H9 (cell line): ENCODE data around the gene CRYBA2. TPM values are rescaled to one million over a fixed set of nuclear protein-coding genes. Genes with fewer than 3 reads are reported as not detected.

Source experiments
- DNase-seq: peaks from one replicate; pipeline ENCODE4 v3.0.0-alpha.2; 2017
- H2AFZ ChIP-seq: one replicate; pipeline ENCODE4 v1.6.1; 2013; ENCODE audit warnings: mild to moderate bottlenecking, low read length, control low read depth, moderate library complexity
- H2AK5ac ChIP-seq: 2 replicates; pipeline ENCODE4 v1.6.1; 2013; ENCODE audit warnings: low read length, control low read depth, mixed read lengths; ENCODE audit not compliant: insufficient read length
- H2BK120ac ChIP-seq: one replicate; pipeline ENCODE4 v1.6.1; 2013; ENCODE audit warnings: low read depth, mild to moderate bottlenecking, low read length, control low read depth, inconsistent platforms; ENCODE audit not compliant: poor library complexity, severe bottlenecking
- H2BK12ac ChIP-seq: 2 replicates; pipeline ENCODE4 v1.6.1; 2013; ENCODE audit warnings: low read length, control low read depth, mixed read lengths, low read depth; ENCODE audit not compliant: insufficient read length
- H2BK15ac ChIP-seq: 2 replicates; pipeline ENCODE4 v1.6.1; 2013; ENCODE audit warnings: low read depth, low read length, control low read depth
- H2BK20ac ChIP-seq: one replicate; pipeline ENCODE4 v1.6.1; 2013; ENCODE audit warnings: low read depth, mild to moderate bottlenecking, low read length, control low read depth, inconsistent platforms; ENCODE audit not compliant: poor library complexity, severe bottlenecking
- H2BK5ac ChIP-seq: 2 replicates; pipeline ENCODE4 v1.6.1; 2013; ENCODE audit warnings: low read length, control low read depth, mixed read lengths; ENCODE audit not compliant: insufficient read length
- H3K14ac ChIP-seq: 2 replicates; pipeline ENCODE4 v1.6.1; 2013; ENCODE audit warnings: low read length, control low read depth; ENCODE audit not compliant: insufficient read depth
- H3K18ac ChIP-seq: 2 replicates; pipeline ENCODE4 v1.6.1; 2013; ENCODE audit warnings: low read depth, mild to moderate bottlenecking, mixed read lengths, low read length, control low read depth; ENCODE audit not compliant: insufficient read length
- H3K23ac ChIP-seq: 2 replicates; pipeline ENCODE4 v1.6.1; 2013; ENCODE audit warnings: low read length, control low read depth, mixed read lengths, low read depth; ENCODE audit not compliant: insufficient read length
- H3K23me2 ChIP-seq: 2 replicates; pipeline ENCODE4 v1.6.1; 2013; ENCODE audit warnings: low read depth, mild to moderate bottlenecking, mixed read lengths, low read length, control low read depth; ENCODE audit not compliant: insufficient read length, poor library complexity, severe bottlenecking
- H3K27ac ChIP-seq: 2 replicates; pipeline ENCODE4 v1.5.1; 2013; ENCODE audit warnings: low read length, control low read depth, mixed read lengths, low read depth; ENCODE audit not compliant: insufficient read length
- H3K27me3 ChIP-seq: 2 replicates; pipeline ENCODE4 v1.6.1; 2013; ENCODE audit warnings: low read length, control low read depth, inconsistent platforms; ENCODE audit not compliant: insufficient read depth
- H3K4ac ChIP-seq: 2 replicates; pipeline ENCODE4 v1.6.1; 2013; ENCODE audit warnings: low read depth, mild to moderate bottlenecking, control low read depth, inconsistent platforms, low read length, moderate library complexity
- H3K4me1 ChIP-seq: 2 replicates; pipeline ENCODE4 v1.6.1; 2013; ENCODE audit warnings: low read length, control low read depth, inconsistent platforms; ENCODE audit not compliant: insufficient read depth
- H3K4me2 ChIP-seq: 2 replicates; pipeline ENCODE4 v1.6.1; 2013; ENCODE audit warnings: low read length, control low read depth, mixed read lengths; ENCODE audit not compliant: insufficient read length, insufficient read depth
- H3K56ac ChIP-seq: 2 replicates; pipeline ENCODE4 v1.6.1; 2013; ENCODE audit warnings: low read depth, mild to moderate bottlenecking, mixed read lengths, low read length, control low read depth; ENCODE audit not compliant: insufficient read length
- H3K79me1 ChIP-seq: 2 replicates; pipeline ENCODE4 v1.6.1; 2013; ENCODE audit warnings: low read depth, mild to moderate bottlenecking, moderate library complexity, low read length, control low read depth, inconsistent platforms; ENCODE audit not compliant: insufficient read depth, poor library complexity, severe bottlenecking
- H3K79me2 ChIP-seq: 2 replicates; pipeline ENCODE4 v1.6.1; 2013; ENCODE audit warnings: low read length, control low read depth, inconsistent platforms; ENCODE audit not compliant: insufficient read depth
- H3K9ac ChIP-seq: 2 replicates; pipeline ENCODE4 v1.6.1; 2013; ENCODE audit warnings: low read length, control low read depth, mixed read lengths; ENCODE audit not compliant: insufficient read length; ENCODE audit errors: extremely low read depth
- H3K9me3 ChIP-seq: one replicate; pipeline ENCODE4 v1.6.1; 2013; ENCODE audit warnings: low read depth, low read length, inconsistent platforms; ENCODE audit not compliant: control insufficient read depth
- H3T11ph ChIP-seq: one replicate; pipeline ENCODE4 v1.6.1; 2013; ENCODE audit warnings: mild to moderate bottlenecking, low read length, control low read depth, inconsistent platforms
- H4K20me1 ChIP-seq: one replicate; pipeline ENCODE4 v1.6.1; 2013; ENCODE audit not compliant: control insufficient read depth, insufficient read length, insufficient read depth
- H4K5ac ChIP-seq: 2 replicates; pipeline ENCODE4 v1.6.1; 2013; ENCODE audit warnings: low read depth, mild to moderate bottlenecking, mixed read lengths, low read length, control low read depth; ENCODE audit not compliant: insufficient read length
- H4K8ac ChIP-seq: replicated peaks from 2 replicates; pipeline ENCODE4 v1.6.1; 2013; ENCODE audit warnings: low read length, control low read depth, mixed read lengths, low read depth; ENCODE audit not compliant: insufficient read length
- H4K91ac ChIP-seq: 2 replicates; pipeline ENCODE4 v1.6.1; 2013; ENCODE audit warnings: low read depth, mild to moderate bottlenecking, moderate library complexity, mixed read lengths, low read length, control low read depth; ENCODE audit not compliant: insufficient read length
- H3K27ac Mint-ChIP-seq, 3 experiments: 2 replicates in 2 of 3; 3 replicates in 1 of 3; pipeline ENCODE4 v1.8.0; 2020 to 2021; ENCODE audit warnings: mixed read lengths in 3 of 3, mild to moderate bottlenecking in 1 of 3, moderate library complexity in 1 of 3
- H3K27me3 Mint-ChIP-seq: 2 replicates; pipeline ENCODE4 v1.8.0; 2021; ENCODE audit warnings: low read depth, mild to moderate bottlenecking, moderate library complexity, mixed read lengths
- H3K36me3 Mint-ChIP-seq, 3 experiments: 2 replicates in 2 of 3; 3 replicates in 1 of 3; pipeline ENCODE4 v1.8.0; 2020 to 2021; ENCODE audit warnings: low read depth in 3 of 3, mixed read lengths in 3 of 3; ENCODE audit not compliant: insufficient read depth in 1 of 3
- H3K4me1 Mint-ChIP-seq, 2 experiments: 2 replicates each; pipeline ENCODE4 v1.8.0; 2020; ENCODE audit warnings: mixed read lengths in 2 of 2
- H3K4me3 Mint-ChIP-seq, 2 experiments: 2 replicates in 1 of 2; 3 replicates in 1 of 2; pipeline ENCODE4 v1.8.0; 2020 to 2021; ENCODE audit warnings: mild to moderate bottlenecking in 2 of 2, mixed read lengths in 2 of 2, moderate library complexity in 1 of 2
- H3K9me3 Mint-ChIP-seq, 2 experiments: 2 replicates in 1 of 2; 3 replicates in 1 of 2; pipeline ENCODE4 v1.8.0; 2020; ENCODE audit warnings: mild to moderate bottlenecking in 2 of 2, mixed read lengths in 2 of 2, moderate library complexity in 1 of 2
- WGBS: extraction: QIAGEN DNeasy Blood & Tissue Kit; methylation state at CpG from one replicate; pipeline ENCODE4 v1.1.7; 2013; ENCODE audit warnings: missing lambda C conversion rate, low lambda C conversion rate, mixed read lengths; ENCODE audit not compliant: insufficient read length; ENCODE audit errors: extremely low coverage; 5-methylcytosine and 5-hydroxymethylcytosine counted together
- total RNA-seq: library from RNA; stranded (reverse); gene quantifications from 2 replicates; pipeline ENCODE4 v1.2.1, GENCODE V29; 2021
- TF ChIP-seq, protein P1 (sequence below): fragments of 200-600 bp; sonication (generic); conservative IDR thresholded peaks from 3 replicates; pipeline ENCODE4 v1.8.0; 2021; ENCODE audit warnings: antibody characterized with exemption, mild to moderate bottlenecking

CRYBA2 gene
- total RNA-seq, 1 experiment from 2014 or later = not detected

DNA sequence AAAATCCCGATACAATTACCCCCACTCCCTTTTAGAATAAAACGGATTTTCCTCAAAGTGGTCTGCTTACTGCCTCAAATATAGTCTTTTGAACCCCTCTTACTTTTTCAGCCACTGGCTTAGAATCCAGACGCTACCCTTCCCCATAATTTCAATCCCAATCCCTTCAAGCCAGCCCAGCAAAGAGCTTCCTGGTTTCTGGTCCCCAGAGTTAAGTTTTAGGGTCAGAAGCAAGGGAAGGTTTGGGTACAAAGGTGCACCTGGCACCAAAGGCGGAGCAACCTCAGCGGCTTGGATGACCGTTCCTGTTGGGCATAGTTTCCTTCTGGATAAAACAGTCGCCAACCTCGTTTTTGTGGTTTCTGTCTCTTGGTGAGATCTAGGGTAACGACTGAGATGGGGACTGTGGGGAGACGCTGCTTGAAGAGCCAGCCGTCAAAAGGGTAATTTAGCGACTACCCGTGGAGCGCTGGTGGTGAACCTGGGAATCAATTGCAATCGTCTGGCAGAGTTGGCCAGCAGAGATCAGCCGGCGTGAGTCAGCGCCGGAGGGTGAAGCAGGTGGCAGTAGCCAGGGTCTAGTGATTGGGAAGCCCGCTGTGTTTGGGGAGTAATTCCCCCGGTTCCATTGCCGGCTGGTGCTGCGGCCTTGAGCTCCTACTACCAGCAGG lies 9.8 kb downstream of the CRYBA2 start:
- Histone ChIP-seq H3K4me2 (no peak overlapping the region), H4K5ac (no peak overlapping the region), H3K18ac (no peak overlapping the region), H3T11ph (no peak overlapping the region), H2BK15ac (no peak overlapping the region), H3K9me3 (no peaks in the 10 kb centered on the region), H4K20me1 (no peaks in the 10 kb centered on the region), H3K14ac (no peak overlapping the region), H3K27ac (no peak overlapping the region), H3K23me2 (peaks cover 16% of the 10 kb centered on the region), H3K79me1 (no peaks in the 10 kb centered on the region), H3K4ac (no peak overlapping the region), H2BK5ac (no peak overlapping the region), H3K79me2 (no peaks in the 10 kb centered on the region), H4K8ac (no peak overlapping the region), H2BK12ac (no peak overlapping the region), H4K91ac (no peak overlapping the region), H3K9ac (no peak overlapping the region), H3K4me1 (no peaks in the 10 kb centered on the region; the same call in 1 of the 2 replicates), H2AK5ac (no peak overlapping the region), H3K23ac (no peak overlapping the region), H2BK120ac (no peak overlapping the region), H2BK20ac (no peak overlapping the region), H3K56ac (no peak overlapping the region), H2AFZ (no peak overlapping the region), H3K27me3 (peaks cover 75% of the 10 kb centered on the region)
- peaks cover 0 to 3% (median 0%) of the 10 kb centered on the region in 3 experiments; a peak in 1 of 7 replicates for H3K36me3 Mint-ChIP-seq
- peaks cover 2 to 5% of the 10 kb centered on the region in 2 experiments; a peak in 2 of 5 replicates for H3K9me3 Mint-ChIP-seq
- H3K27me3 Mint-ChIP-seq = peaks cover 99% of the 10 kb centered on the region
- no peak for DNase-seq
- TF ChIP-seq, protein P1, sequence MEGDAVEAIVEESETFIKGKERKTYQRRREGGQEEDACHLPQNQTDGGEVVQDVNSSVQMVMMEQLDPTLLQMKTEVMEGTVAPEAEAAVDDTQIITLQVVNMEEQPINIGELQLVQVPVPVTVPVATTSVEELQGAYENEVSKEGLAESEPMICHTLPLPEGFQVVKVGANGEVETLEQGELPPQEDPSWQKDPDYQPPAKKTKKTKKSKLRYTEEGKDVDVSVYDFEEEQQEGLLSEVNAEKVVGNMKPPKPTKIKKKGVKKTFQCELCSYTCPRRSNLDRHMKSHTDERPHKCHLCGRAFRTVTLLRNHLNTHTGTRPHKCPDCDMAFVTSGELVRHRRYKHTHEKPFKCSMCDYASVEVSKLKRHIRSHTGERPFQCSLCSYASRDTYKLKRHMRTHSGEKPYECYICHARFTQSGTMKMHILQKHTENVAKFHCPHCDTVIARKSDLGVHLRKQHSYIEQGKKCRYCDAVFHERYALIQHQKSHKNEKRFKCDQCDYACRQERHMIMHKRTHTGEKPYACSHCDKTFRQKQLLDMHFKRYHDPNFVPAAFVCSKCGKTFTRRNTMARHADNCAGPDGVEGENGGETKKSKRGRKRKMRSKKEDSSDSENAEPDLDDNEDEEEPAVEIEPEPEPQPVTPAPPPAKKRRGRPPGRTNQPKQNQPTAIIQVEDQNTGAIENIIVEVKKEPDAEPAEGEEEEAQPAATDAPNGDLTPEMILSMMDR = no peak
- H3K4me1 Mint-ChIP-seq = peaks cover 10 to 33% of the 10 kb centered on the region in 2 experiments
- H3K27ac Mint-ChIP-seq = no peak overlapping the region
- no peak overlapping the region for H3K4me3 Mint-ChIP-seq
- no CpG with 5 or more reads among the region's 23 CpGs for WGBS
